Non-pigmented ciliary epithelial cell (primary cell): ENCODE measurements around the gene KRT82.
"Not testable (repeated sequence)": the region's sequence is repeated elsewhere in the genome, so short reads cannot be mapped to it uniquely, and the experiment has no call there.

Source experiments
- DNase-seq: peaks from one replicate; pipeline ENCODE4 v3.0.0-alpha.2; 2010; ENCODE audit warnings: low read depth

KRT82 gene

DNA sequence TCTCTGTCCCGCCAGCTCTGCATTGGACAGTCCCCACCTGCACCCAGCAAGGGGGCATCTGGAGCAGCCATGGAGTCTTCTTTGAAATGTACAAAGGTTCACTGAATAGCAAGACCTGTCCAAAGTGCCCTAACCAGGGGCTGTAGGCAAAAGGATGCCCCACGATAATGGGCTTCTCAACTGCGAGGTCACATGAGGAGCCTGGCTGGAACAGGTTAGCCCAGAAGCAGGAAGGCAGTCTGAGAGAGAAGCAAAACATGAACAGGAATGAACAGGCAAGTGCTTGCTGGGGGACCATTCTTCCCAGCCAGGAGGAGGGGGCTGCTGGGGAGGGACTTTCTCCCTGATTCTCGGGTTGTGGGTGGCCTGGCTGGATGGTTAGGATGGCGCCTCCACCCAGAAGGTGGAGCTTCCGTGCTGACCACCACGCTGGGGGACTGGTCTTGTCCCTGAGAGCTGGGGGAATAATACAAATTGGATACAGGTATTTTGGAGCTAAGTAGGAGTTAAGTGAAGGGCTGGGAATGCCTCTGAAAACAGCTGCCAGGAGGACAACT is 46.0 kb downstream of the KRT82 start:
- no peak for DNase-seq

DNA sequence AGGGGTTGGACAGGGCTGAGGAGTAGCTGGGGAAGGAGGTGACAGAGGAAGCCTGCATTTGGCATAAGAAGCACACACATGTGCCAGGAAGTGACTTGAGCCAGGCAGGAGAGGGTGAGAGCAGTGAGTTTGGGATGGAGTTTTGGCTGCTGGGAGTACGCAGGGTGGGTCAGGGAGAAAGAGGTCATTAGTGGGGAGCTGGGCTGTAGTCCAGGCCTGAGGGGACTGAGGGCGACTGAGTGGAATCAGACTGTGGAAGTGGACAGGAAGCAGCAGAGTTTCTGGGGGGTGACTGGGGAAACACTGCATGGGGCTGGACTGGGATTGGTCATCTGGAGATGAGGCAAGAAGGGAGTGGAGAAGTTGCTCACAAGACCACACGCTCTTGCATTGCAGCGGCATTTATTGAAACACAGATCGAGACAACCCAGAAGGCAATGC is 46.5 kb downstream of the KRT82 start:
- DNase-seq = no peak

DNA sequence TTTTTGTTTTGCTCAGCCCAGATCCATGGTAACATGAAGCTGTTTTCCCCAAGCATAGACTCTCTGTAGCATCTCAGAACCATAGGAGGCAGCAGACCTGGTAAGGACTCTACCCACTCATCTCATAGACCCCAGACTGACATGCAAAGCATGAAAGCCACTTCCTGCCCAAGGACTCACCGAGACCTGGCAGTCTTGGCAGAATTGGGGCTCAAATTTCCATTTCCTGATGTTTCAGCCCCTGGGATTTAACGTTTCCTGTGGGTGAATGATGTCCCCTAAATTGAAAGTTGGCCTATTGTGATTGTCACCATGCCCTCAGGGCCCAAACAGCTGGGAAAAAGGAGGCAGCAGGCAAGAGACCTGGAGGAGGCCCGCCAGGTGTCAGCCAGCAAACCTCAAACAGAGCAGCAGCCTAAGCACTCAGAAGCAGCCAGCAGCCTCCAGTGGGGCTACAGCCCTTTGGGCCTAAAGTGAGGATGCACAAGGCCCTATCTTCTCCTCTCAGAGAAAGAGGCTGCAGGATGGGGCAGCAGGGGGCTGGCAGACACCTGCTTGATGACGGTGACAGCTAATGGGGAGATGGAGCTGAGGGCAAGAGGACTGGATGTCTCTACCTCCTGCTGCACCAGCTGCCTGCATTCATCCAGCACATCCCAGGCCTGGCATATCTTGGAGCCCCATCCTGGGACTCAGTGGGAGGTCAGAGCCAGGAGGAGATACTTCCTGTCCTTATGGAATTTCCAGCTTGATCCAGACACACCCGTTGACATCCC is 47.4 kb downstream of the KRT82 start:
- DNase-seq = no peak

DNA sequence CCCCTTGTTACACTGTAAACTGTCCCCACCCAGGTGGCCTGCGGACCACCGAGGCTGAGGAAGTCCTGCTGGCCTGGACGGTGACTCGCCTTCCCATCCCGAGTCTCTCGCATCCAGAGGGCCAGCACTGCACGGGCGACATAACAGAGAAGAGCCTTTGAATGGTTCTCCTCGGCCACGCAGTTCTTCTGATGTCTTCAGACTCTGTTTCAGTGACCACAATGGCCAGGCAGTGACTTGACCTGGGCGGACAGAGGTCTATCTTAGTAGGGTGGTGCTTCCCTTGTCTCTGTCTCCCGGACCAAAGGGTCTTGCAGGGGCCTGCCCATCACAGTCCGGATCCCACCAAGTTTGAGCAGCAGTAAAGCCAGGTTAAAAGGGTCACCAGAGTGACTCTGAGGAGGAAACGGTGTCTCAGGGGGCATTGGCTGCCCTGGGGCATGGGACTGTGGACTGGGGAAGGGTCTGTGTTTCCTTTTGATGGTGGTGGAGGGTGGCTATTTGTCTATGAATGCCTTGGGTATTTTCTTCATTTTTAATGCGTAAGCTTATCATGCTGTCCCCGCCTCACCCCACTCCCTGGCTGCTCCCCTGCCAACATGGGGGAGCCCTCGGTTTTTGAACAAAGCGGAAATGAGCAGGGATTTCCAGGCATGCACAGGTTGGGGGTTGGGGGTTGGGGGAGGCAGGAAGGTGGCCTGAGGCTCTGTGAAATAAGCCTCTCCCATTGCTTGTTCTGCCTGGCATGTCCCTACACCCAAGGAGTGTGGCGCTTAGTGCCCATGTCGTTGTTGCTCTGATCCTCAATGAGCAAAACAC is 49.2 kb downstream of the KRT82 start:
- DNase-seq = no peak

DNA sequence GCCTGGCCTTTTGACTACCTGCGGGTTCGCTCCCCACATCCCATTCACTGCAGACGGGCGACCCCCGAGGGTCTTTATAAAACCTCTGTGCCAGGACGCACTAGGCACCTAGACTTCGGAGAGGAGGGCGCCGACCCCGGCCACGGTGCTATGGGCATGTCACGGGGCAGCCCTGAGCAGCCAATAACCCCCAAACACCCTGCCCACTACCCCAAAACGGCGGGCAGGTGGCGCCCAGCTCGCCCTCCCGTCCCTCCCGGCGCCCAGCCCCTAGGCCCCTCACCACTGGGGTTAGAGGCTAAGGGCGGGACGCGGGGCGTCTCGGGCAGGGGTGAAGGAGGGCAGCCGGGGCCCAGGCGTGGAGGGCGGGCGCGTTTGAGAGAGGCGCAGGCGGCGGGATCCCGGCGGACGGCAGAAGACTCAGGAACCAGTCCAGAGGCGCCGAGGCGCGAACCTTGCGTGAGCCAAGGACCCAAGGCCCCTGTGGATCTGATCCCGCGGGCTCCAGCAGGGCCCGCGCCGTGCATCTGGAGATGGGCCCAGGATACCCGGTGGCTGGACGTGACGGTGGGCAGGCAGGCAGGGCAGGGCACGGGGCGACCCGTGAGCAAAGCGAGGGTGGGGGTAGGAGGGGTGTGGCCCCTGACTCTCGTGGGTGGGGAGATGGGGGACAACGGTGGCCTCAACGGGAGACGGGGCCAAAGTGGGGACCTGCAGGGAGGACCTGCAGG is 49.9 kb downstream of the KRT82 start:
- no peak for DNase-seq

DNA sequence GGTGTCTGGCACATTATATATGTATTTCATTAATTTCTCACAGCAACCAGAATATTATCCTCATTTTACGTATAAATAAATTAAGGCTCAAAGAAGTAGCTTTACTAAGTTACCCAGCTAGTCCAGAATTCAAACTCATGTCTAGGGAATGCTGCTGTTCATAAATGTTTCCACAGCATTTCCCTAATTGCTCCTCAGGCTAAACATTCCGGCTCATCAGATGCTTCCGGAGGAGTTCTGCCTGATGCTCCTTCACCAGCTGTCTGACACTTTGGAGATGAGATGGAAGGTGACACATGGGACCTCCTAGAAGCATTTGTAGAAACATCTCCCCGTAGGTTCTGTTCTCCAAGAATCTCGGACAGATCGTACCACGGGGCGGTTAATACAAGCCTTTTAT is 51.0 kb downstream of the KRT82 start:
- DNase-seq = no peak

DNA sequence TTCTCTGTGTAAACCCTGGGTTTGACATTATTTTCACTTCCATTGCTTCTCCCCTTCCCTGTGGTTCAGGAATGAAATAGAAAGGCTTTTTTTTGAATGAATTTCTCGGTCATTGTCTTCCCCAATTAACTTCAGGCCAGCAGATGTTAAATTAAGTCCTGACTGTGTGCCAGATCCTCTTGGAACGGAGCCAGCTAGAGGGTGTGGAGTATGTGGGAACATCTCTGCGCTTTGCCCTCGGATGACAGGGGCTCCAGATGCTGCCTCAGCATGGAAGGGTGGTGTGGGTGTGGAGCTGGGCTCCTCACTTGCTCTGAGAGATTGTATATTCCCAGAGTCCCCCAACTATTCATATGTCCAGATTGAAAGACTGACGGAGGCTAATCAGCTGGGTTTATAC is 51.9 kb downstream of the KRT82 start:
- no peak for DNase-seq

DNA sequence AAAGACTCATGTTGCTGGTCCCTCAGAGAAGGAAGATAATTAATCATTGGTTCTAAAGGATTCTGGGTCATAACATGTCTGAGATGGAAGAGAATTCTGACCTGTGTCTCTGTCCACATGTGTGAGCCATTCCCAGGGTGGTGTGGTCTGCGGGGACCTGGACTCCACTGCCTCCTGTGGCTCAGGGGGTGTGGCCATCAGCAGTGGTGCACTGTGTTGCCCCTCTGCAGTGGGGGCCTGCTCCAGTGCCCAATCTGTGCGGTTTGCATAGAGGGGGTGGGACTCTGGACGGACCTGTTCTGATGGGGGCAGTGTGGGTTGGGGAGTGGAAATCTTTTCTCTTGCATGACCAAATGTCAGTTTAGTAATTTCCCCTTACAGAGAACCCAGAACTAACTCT is 52.4 kb downstream of the KRT82 start:
- no peak for DNase-seq

DNA sequence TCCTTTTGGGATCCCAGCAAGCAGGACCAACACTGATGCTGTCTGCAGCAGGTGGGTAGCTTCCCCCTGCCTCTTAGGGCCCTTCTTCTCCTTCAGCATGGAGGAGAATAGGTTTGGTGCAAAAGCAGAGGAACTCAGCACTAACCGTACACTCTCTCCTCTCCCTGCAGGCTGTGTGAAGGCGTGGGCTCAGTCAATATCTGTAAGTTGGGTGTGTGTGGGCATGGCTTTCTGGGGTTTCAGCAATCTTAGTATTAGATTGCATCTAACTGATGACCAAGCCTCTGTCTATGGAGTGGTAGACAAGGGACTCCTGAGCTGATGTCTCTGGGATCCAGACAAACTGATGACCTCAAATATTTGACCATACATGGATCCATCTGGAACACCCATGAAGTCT is 53.2 kb downstream of the KRT82 start:
- no peak for DNase-seq

DNA sequence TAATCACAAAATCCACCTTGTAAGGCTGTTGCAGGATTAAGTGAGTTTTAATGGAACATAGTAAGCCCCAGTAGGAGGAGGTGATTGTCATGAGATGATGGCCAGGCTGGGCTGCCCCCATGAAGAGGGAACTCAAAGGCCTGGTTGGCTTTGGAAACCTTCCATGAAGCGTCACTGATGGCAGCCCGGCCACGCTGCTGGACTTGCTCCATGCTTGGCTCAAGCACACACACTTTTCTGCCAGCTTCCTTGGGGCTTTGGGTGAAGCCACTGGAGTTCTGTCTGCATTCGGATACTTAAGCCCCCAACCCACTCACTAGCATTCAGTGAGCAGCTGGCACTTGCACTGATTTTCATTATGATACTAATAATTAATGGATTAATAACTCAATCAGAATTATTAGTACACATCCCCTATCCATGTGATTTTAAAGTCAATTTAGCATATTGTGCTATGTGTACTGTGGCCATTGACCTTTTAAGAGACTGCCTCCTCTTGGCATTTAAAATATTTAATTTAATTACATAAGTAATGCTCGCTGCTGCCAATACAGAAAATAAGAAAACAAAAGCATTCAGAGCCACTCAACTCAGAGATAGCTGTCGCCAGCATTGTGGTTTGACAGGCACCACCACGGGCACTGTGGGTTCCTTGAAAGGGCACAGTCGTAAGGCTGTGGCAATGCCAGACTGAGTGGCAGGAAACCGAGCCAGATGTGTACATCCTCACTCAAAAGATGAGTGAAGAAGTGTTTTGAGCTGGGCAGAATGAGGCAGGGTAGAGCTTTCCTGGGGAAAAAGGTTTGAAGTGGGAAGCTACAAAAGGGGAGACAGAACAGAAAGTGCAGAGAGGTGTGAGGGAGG is 54.7 kb downstream of the KRT82 start:
- no peak for DNase-seq

DNA sequence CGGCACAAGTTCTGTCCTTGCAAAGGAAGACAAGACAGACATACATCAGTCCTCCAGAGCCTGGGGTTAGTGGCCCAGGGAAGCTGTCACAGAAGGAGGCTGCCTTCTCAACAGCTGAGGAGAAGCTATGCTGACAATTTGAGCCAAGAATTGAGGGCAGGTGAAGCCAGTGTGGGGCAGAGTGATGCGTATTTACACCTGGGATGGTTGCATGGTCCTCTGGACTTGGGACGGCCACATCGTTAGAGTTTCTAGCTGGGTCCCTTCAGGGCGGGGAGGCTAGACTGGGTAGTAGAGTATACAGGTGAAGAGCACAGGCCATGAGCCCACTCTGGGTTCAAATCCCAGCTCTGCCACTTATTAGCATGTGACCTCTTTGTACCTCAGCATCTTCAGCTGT is 55.3 kb downstream of the KRT82 start:
- DNase-seq = no peak

DNA sequence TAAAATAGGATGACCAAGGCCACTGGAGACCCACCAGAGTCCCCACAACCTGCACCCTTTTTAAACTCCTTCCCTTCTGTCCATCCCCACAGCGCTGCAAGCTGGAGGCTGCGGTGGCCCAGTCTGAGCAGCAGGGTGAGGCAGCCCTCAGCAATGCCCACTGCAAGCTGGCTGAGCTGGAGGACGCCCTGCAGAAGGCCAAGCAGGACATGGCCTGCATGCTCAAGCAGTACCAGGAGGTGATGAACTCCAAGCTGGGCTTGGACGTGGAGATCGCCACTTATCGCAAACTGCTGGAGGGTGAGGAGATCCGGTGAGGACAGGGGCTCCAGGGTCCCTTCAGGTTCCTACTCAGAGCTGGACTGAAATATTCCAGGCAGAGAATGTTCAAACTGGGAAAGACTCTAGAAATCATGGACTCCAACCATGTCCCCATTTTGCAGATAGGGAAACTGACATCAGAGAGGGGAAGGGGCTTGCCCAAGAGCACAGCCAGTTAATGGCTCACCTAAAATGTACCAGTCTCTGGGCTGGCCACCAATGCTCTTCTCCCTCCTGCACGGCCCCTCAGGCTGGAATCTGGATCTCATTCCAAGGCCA is 56.0 kb downstream of the KRT82 start:
- no peak for DNase-seq

DNA sequence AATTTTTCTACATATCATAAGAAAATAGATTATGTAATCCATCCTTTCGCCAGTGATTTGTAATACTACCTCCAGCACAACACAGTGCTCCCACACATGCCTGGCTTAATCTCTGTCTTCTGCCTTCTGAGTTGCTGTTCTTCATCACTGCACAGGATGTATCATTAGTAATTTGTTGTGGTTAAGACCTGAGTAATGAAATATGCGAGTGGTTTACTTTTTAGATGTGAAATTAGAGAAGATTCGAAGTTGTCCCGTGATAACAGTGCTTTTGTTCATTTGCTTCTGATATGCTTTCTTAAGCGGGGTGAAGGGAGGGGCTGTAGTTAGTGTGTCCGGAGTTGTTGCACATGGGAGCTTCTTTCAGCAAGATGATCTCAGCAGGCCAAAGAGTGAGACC is 56.9 kb downstream of the KRT82 start:
- no peak for DNase-seq

DNA sequence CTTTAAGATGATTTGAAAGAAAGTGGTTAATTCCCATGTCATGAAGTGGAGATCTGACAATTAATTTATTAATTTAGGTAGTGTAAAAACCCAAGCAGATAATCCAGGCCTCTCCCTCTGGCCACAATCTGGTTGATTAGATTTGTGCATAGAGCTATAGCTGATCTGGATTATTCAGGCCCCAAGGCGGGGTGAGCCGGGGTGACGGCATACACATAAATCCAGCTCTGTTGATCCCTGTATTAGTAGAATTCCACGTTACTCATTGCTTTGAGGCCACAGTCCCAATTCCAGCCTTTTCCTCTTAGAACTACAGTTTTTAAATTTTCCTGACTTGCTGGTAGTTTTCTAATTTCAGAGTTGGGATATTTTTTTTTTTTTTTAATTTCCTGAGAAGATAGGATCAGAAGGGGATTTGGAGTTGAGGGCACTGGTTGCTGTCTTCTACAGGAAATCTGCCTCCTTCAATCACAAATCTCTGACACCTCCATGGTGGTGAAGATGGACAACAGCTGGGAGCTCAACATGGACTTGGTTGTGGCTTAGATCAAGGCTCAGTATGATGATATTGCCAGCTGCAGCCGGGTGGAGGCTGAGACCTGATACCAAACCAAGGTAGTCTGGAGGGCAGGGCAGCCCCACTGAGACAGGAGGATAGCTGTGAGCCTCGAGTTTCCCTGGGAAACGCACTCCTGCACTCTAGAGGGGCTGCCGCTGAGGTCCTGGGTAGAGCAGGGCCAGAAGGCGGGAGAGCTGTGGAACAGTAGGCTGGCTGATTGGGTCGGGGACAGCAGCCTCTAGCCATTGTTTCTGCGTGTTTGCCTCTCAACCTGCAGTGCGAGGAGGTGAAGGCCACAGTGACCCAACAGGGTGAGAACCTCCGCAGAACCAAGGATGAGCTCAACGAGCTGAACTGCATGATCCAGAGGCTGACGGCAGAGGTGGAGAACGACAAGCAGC is 58.3 kb downstream of the KRT82 start:
- no peak for DNase-seq

DNA sequence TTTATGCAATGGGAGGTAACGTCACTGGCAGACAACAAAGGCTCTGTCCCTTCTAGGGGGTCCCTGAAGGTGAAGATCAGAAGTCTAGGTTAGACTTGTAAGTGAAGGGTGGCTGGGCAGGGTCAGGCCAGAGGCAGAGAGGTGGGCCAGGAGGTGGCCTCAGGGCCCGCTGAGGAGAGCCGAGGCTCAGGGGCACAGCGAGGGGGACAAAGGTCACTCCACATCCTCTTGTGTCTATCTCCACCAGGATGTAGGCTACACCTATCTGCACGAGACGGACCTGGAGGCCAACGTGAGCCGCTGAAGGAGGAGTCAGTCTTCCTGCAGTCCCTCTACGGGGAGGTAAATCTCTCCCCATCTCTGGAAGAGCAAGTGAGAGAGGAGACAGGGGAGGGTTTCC is 59.1 kb downstream of the KRT82 start:
- DNase-seq = no peak

DNA sequence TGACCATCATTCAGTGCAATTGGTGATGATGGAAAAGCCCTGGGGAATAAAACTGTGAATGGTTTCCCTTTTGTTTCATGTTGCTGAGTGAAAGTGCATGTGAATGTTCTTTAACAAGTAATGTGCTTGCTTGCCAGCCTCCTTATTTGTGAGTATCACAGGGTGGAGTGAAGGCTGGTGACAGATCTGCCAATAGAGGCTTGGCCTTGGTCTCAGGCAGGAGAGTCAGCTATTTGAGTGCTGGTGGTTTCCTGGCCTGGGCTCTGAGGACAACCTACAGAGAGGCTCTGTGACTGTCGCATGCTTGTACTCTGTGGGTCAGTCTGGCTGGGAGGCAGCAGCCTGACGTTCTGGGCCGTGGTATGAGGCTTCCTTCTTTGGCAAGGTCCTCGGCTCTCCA is 59.5 kb downstream of the KRT82 start:
- no peak for DNase-seq

DNA sequence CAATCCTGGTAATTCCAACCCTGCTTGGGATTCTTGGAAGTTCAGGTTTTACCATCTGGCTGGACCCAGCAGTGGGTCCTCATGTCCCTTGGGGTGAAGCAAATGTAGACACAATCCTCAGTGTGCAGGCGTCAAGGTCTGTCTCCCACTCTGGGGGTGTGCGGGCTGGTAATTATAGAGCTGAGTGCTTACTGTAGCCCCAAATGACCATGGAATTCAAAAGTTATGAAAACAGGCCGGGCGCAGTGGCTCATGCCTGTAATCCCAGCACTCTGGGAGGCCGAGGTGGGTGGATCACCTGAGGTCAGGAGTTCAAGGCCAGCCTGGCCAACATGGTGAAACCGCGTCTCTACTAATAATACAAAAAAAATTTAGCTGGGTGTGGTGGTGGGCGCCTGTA is 61.1 kb downstream of the KRT82 start:
- DNase-seq = not testable (repeated sequence)

DNA sequence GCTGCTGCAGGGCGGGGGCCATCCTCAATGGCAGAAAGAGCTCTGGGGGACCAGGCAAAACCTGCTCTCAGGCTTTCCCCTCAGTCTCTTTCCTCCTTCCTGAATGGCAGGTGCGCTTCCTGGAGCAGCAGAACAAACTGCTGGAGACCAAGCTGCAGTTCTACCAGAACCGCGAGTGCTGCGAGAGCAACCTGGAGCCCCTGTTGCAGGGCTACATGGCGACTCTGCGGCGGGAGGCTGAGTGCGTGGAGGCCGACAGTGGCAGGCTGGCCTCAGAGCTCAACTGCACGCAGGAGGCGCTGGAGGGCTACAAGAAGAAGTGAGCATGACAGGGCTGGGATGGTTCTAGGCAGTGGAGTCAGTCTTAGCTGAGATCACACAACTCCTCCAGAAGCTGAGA is 62.0 kb downstream of the KRT82 start:
- DNase-seq = no peak
